Panc1 (cell line): ENCODE data around the gene ITGB2. TPM values are rescaled to one million over a fixed set of nuclear protein-coding genes. Genes with fewer than 3 reads are reported as not detected.

Experiments
- ATAC-seq: fragments of 200-7000 bp; cut with Tn5 transposase; 2 replicates; pipeline ENCODE4 v1.9.1; 2020; ENCODE audit warnings: mild to moderate bottlenecking, moderate library complexity
- BruUV-seq: library from RNA; stranded (reverse); fragments of 400-500 nt; replicated peaks from 2 replicates; lab custom pipeline; 2021; lab: Mats Ljungman, UMichigan
- CTCF ChIA-PET: fragments of 300-600 bp; sonication (Branson Sonifier 250); formaldehyde crosslinking; loops from one replicate; lab custom pipeline; 2022; ENCODE audit warnings: antibody characterized with exemption; lab: Charles Lee
- POLR2A ChIA-PET: fragments of 300-600 bp; sonication (Branson Sonifier 250); formaldehyde crosslinking; loops from one replicate; lab custom pipeline; 2022; ENCODE audit warnings: antibody characterized with exemption; lab: Charles Lee
- DNase-seq: peaks from one replicate; pipeline ENCODE4 v3.0.0-alpha.2; 2010; ENCODE audit warnings: low read depth, low spot score
- H3K27ac ChIP-seq: 2 replicates; pipeline ENCODE4 v1.5.1; 2011; ENCODE audit warnings: mild to moderate bottlenecking, low read length, inconsistent platforms
- H3K27me3 ChIP-seq: fragments of 200-500 bp; sonication (Bioruptor generic); 2 replicates; pipeline ENCODE4 v1.6.0; 2014; ENCODE audit warnings: low read length, inconsistent platforms; ENCODE audit not compliant: control insufficient read depth, insufficient read depth
- H3K36me3 ChIP-seq: fragments of 200-500 bp; sonication (Bioruptor generic); 2 replicates; pipeline ENCODE4 v1.5.1; 2014; ENCODE audit warnings: inconsistent platforms, mild to moderate bottlenecking, low read length, moderate library complexity; ENCODE audit not compliant: control insufficient read depth, insufficient read depth
- H3K4me1 ChIP-seq: 2 replicates; pipeline ENCODE4 v1.5.1; 2011; ENCODE audit warnings: inconsistent platforms, mild to moderate bottlenecking, low read length, moderate library complexity; ENCODE audit not compliant: control insufficient read depth, insufficient read depth
- H3K4me3 ChIP-seq, 2 experiments: 2 replicates each; pipeline ENCODE4 v1.5.1; 2011 to 2012; ENCODE audit warnings: low read depth in 2 of 2, low read length in 2 of 2, mild to moderate bottlenecking in 2 of 2, inconsistent platforms in 1 of 2, moderate library complexity in 1 of 2
- H3K9me3 ChIP-seq: fragments of 200-500 bp; sonication (Bioruptor generic); 2 replicates; pipeline ENCODE4 v1.5.1; 2014; ENCODE audit warnings: low read depth, mild to moderate bottlenecking, inconsistent platforms, low read length, moderate library complexity; ENCODE audit not compliant: control insufficient read depth, insufficient read depth
- CTCF ChIP-seq: fragments of 450-650 bp; IDR thresholded peaks from 2 replicates; pipeline ENCODE4 v1.5.1; 2017; ENCODE audit warnings: mild to moderate bottlenecking
- POLR2AphosphoS5 ChIP-seq: IDR thresholded peaks from 2 replicates; pipeline ENCODE4 v1.6.1; 2012; ENCODE audit warnings: mild to moderate bottlenecking, low read depth, low read length, moderate library complexity
- REST ChIP-seq, 2 experiments: IDR thresholded peaks; 2 replicates each; pipeline ENCODE4 v1.6.1; 2011 to 2012; ENCODE audit warnings: low read depth in 2 of 2, control low read depth in 1 of 2, low read length in 1 of 2, mild to moderate bottlenecking in 1 of 2, moderate library complexity in 1 of 2; ENCODE audit not compliant: insufficient read depth in 1 of 2
- SIN3A ChIP-seq: IDR thresholded peaks from 2 replicates; pipeline ENCODE4 v1.6.1; 2012; ENCODE audit warnings: low read depth, mild to moderate bottlenecking, low read length, moderate library complexity, borderline replicate concordance; ENCODE audit not compliant: insufficient read depth
- TCF7L2 ChIP-seq: IDR thresholded peaks from 2 replicates; pipeline ENCODE4 v1.6.1; 2011; ENCODE audit warnings: mild to moderate bottlenecking, low read depth, low read length, inconsistent platforms
- in situ Hi-C: cut with HindIII; loops from 2 replicates; pipeline ENCODE4 v1.10.0; 2016; ENCODE audit warnings: low sequenced_read_pairs, low pct_unique_long_range_greater_than_20kb
- intact Hi-C: fragments of 100-400 bp; cut with micrococcal nuclease; formaldehyde crosslinking; loops from one replicate; pipeline ENCODE4 v1.10.0; 2022; ENCODE audit not compliant: unreplicated experiment
- total RNA-seq: library from RNA; stranded (reverse); gene quantifications from one replicate; pipeline ENCODE4 v1.2.1, GENCODE V29; 2021; ENCODE audit not compliant: unreplicated experiment

ITGB2 gene
- total RNA-seq, 1 experiment from 2014 or later = 3.0 TPM

- Histone ChIP-seq H3K36me3 (peaks cover 3% of the 10 kb centered on the region; the same call in 1 of the 2 replicates), H3K9me3 (no peaks in the 10 kb centered on the region), H3K4me3 (no peak overlapping the region), H3K27ac (no peak overlapping the region), H3K4me1 (no peaks in the 10 kb centered on the region), H3K27me3 (no peaks in the 10 kb centered on the region)
- ChIA-PET POLR2A (no interaction called here), CTCF (no interaction called here)
- intact Hi-C loops = no loop called here
- TF ChIP-seq REST (IDR thresholded peaks at IDR 0.05; ENCODE audit: insufficient read depth in 1 of 2, low read depth in 2 of 2, low read length in 1 of 2) = no peak
- TF ChIP-seq CTCF = no peak
- TF ChIP-seq SIN3A = no peak
- no peak for TF ChIP-seq POLR2AphosphoS5
- TF ChIP-seq TCF7L2 = no peak
- no peak for ATAC-seq
- no TSS peak for BruUV-seq
- DNase-seq = no peak
- in situ Hi-C loops = no loop called here
Observed at GRCh38 chr21:44956356-44957046, 35.8 kb upstream of the ITGB2 start.

- Histone ChIP-seq H3K27me3 (no peaks in the 10 kb centered on the region), H3K4me3 (no peak overlapping the region), H3K36me3 (peaks cover under 1% of the 10 kb centered on the region; the same call in 1 of the 2 replicates), H3K27ac (no peak overlapping the region), H3K4me1 (no peaks in the 10 kb centered on the region), H3K9me3 (no peaks in the 10 kb centered on the region)
- DNase-seq (no peak), ATAC-seq (no peak)
- CTCF ChIA-PET = no interaction called here
- POLR2A ChIA-PET = no interaction called here
- in situ Hi-C loops (no loop called here), intact Hi-C loops (no loop called here)
- no TSS peak for BruUV-seq
- no peak for TF ChIP-seq CTCF
- no peak for TF ChIP-seq REST (IDR thresholded peaks at IDR 0.05; ENCODE audit: insufficient read depth in 1 of 2, low read depth in 2 of 2, low read length in 1 of 2)
- no peak for TF ChIP-seq SIN3A
Observed at GRCh38 chr21:44955798-44956175, 35.1 kb upstream of the ITGB2 start.
